HG02798 (cell line): ENCODE data around the gene ARHGAP15.
"Not testable (repeated sequence)": the region's sequence is repeated elsewhere in the genome, so short reads cannot be mapped to it uniquely, and the experiment has no call there.

Experiments
- ATAC-seq: cut with Tn5 transposase; IDR thresholded peaks from one replicate; pipeline ENCODE4 v1.9.1; 2021; ENCODE audit warnings: mild to moderate bottlenecking; ENCODE audit not compliant: unreplicated experiment, poor library complexity

Gene ARHGAP15

DNA sequence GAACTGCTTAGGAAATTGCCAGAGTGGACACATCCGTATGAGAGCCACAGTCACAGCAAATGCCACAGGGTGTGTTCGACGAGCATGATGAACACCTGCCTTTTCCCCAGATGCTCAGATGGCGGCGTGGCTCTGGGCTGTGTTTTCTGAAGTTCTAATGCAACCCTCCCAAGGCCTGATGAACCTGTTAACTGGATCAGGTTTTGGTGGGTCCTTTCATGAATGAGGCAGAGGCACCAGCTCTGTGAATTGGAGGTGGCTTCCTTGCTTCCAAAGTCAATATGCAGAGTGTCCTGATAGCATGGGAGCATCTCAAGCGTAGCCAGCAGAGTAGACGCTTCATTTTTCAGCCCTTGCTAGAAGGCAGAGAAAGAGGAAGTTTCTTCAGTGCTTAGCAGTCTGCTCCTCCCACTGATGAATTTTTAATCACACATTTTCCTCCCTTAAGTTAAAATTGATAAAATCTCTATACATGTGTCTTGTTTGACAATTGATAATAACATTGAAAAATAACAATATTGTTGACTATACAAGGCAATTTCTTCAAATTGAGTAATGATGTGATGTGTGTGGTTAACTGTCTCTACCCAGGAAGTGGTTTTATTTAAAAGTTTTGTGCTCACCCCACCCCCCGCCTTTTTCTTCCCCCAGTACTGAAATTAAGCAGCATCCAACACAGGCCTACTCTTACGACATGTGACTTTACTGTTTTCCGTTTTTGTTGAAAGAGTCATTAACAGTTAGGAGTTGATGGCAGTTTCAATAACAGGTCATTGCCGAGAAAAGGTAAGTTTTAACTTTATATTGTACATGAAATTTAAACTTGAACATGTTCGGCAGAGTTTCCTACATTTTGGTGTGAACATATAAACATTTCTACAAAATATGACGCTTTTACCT, at the start of gene ARHGAP15:
Gene ARHGAP15 (plus strand): TSS at position 739 of the 900 bp plus-strand sequence.
- ATAC-seq: peak; percentile 91

DNA sequence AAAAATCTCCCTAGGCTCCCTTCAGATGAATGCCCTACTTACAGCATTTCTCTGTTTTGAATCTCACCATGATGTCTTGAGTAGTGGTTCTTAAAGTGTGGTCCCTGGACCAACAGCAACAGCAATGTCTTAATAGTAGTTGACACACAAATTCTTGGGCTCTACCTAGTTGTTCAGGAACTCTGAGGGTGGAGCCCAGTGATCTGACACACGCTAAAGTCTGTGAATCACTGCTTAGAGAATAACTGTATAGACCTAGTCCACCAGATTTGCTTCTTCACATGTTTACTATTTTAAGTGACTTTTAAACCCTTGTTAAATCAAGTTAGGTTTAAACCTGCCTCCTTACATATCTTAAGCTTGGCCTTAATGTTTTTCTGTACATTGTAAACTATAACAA, 47.6 kb upstream of the ARHGAP15 start:
- no peak for ATAC-seq

DNA sequence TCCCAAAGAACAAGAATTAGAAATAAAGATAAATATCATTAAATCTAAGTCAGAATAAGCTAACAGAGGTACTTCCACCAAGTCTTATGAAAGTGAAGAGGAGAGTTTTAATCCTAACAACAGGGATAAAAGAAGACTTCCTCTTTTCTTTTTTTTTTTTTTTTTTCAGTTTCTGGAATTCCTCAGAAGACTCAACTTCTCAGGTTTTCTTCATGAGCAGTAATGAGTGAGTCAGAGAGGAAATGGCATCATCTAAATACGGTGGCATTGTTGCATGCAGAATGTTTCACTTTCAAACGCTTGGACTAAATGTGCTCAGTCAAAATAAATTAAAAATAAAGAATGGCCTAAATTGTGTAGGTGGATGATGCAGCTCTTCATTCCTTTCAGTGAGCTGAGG, 45.6 kb upstream of the ARHGAP15 start:
- ATAC-seq: peak; percentile 45

DNA sequence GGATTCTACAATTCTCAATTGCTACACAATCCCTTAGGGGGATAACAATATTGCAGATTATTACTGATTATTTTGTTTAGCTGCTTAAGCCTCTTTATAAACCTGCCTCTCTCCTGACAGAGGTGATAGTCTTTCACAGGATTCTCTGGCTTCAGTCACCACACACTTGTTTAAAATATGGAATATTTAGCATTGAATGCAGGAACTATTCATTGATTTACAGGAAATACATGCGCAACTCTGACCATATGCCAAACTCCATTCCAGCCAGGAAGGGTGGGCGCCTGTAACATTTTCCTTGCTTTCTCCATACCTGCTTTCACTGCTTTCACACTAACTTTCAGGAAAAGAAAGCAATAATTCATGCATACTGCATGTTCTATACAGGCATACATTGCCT, 44.8 kb upstream of the ARHGAP15 start:
- no peak for ATAC-seq

DNA sequence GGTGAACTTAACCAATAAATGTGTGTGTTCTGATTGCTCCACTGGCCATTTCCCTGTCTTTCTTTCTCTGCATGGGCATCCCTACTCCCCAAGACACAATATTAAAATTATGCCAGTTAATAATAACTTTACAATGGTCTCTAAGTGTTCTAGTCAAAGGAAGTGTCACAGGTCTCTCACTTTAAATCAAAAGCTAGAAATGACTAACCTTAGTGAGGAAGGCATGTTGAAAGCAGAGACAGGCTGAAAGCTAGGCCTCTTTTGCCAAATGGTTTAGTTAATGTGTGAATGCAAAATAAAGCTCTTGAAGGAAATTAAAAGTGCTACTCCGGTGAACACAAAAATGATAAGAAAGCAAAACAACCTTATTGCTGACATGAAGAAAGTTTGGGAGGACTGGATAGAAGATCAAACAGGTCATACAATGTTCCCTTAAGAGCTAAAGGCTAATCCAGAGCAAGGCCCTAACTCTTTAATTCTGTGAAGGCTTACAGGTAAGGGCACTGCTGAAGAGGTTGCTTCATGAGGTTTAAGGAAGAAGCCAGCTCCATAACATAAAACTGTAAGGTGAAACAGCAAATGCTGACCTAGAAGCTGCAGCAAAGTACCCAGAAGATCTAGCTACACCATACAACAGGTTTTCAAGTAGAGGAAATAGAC, 44.0 kb upstream of the ARHGAP15 start:
- ATAC-seq: no peak

DNA sequence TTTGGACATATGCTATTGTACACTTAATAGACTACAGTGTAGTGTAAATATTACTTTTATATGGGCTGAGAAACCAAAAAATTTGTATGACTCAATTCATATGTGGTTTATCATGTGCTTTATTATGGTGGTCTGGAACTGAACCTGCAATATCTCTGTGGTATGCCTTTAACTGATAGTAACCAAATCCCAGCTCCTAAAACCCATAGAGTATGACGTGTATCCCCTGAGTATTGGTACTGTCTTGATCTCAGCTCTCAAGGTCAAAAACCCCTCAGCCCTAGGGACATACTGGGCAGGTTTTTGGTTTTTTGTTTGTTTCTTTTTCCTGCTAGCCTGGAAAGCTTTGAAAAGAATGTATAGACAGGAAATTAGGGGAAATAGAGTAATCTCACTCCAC, 42.2 kb upstream of the ARHGAP15 start:
- ATAC-seq: no peak

DNA sequence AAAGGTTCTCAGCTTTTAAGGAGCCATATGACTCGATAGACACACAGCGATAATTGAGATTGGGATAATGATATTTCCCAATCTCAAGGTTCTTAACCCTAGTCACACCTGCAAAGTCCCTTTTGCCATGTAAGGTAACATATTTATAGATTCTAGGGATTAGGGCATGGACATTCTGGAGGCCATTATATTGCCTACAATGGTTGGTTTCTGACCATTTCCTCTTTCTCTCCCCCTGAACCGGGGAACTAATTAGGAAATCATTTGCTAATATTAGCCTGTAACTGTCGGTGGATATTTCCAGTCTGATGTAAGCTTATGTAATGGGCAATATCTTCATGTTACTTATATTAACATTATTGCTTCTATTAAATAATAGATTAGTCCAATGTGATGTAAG, 40.8 kb upstream of the ARHGAP15 start:
- ATAC-seq: no peak

DNA sequence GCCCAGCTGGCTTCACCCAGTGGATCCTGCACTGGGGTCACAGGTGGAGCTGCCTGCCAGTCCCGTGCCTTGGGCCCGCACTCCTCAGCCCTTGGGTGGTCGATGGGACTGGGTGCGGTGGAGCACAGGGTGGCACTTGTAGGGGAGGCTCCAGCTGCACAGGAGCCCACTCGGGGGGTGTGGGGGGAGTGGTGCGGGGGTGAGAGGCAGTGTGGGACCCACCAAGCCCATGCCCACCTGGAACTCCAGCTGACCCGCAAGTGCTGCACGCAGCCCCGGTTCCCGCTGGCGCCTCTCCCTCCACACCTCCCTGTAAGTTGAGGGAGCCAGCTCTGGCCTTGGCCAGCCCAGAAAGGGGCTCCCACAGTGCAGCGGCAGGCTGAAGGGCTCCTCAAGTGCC, 39.7 kb upstream of the ARHGAP15 start:
- not testable (repeated sequence) for ATAC-seq

DNA sequence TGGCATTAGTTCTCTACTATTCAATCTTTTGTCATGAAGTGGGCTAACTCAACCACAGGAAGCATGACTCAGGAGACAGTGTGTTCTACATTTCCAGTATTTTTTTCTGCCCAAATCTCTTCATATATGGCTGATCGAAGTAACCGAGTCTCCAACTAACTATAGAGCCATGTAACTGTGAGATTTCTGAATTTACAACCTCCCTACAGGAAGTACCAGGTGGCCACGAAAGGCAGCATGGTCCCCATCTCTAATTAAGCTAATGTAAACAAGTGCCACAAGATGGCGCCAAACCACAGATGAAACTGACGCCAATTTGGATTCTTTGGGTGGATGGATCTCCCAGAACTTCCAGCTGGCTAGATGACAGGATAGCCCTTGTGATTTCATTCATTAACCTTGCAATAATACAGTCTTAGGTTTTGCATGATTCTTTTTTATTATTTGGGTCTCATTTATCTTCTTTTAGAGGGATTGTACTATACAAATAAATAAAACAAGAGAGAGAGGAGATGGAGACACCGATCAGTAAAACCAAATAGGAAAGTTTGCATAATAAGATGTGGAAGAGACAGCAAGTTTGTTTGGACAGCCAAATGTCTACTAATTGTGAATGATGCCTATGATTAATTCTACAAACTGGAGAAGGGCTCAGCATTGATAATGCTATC, 18.3 kb upstream of the ARHGAP15 start:
- peak; percentile 87 for ATAC-seq

DNA sequence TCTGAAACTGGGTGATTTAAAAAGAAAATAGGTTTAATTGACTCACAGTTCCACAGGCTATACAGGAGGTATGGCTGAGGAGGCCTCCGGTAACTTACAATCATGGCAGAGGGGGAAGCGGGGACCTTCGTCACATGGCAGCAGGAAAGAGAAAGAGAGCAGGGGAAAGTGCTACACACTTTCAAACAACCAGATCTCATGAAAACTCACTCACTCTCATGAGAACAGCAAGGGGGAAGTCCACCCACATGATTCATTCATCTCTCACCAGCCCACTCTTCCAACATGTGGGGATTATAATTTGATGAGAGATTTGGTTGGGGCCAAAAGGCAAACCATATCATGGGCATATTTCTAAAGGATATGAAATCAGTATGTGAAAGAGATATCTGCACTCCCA, 12.0 kb upstream of the ARHGAP15 start:
- no peak for ATAC-seq

DNA sequence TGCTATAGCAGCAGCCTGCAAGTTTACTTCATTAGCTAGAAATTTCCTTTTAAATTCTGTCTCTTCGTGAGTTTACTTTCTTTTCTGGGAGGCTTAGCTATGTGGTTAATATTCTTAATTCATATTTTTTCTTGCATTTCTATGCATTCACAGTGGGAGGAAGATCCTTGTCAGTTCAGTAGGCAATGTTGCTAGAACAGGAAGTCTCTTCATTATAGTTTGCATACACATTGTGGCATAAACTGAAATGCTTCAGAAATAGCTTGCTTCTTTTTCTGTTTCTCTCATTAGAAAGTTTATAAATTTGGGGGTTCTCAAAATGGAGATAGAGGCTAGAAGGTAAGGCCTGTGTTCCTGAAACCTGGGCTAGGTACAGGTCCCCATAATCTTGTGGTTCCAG, 8.1 kb upstream of the ARHGAP15 start:
- no peak for ATAC-seq

DNA sequence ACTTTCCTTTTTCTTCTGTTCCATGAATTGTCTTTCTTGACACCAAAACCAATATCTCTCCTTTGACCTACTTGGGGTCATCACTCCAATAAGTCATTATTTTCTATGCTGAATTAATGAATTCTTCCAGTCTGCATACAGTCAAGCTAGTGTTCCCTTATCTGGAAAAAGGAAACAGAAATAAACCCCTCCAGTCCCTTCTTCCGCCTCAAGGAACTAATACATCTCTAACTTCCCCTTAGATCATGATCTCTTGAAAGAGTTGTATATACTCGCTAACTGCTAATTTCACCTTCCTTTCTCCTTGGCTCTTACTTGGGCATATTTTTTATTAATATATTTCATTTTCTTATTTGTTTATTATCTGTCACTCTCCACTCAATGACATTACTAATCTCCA, 7.3 kb upstream of the ARHGAP15 start:
- ATAC-seq: no peak

DNA sequence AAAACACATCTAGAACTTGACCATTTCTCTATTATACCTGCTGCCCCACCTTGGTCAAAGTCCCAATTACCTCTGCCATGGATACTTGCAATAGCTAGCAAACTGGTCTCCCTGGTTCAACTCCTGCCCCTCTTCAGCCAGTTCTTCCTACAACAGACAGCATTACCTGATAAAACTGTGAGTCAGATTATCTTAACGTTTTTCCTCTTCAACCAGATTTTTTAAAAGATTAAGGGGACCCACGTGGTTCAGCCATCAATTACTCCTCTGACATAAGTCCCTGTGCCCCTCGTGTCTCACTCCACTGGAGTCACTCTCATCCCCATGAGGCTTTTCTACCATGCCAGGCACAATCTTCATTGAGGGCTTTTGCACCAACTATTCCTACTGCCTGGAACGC, 5.3 kb upstream of the ARHGAP15 start:
- no peak for ATAC-seq

DNA sequence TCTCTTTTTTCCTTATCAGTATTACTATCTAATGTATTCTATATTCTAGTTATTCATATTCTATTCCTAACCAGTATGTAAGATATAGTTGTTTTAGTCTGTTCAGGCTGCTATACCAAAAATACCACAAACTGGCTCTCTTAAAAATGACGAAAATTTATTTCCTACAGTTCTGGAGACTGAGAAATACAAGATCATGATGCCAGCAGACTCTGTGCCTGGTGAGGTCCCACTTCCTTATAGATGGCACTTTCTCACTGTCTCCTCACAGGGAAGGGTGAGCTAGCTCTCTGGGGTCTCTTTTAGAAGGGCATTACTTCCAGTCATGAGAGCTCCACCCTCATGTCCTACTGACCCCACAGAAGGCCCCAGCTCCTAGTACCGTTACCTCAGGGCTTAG, 4.8 kb upstream of the ARHGAP15 start:
- ATAC-seq: no peak

DNA sequence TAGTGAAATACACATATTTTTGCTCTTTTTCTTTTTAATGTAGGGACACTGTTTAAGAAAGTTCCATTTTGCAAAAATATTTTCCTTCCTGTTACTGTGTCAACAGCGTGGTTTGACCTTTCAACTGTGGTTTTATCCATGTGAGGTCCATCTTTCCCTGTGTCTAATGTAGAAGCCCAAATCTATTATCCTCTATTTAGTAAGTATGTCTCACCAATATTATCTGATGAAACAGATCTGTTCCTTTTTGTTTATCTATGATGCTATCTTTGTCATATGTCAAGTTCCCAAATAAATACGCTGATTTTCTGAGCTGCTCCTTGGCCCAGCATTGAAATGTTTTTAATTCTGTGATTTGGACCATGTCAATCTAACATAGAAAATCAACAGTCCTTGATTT, 3.5 kb upstream of the ARHGAP15 start:
- no peak for ATAC-seq

DNA sequence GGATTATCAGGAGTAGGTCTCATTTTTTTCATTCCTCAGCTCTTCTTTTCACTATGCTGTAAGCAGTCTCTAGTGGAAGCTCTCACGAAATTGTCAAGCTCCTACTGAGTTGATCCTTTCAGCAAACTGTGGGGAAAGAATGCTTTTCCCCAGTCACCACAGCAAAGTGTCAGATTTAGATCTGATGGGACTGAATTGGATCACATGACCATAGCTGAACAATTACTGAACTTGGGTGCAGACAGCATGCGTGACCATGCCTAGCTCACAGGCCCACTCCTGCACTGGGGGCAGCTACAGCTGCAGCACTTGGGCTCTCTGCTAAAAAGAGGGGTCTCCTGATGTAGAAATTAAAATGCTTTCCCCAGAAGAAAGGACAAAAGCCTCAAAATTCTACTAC, 3.1 kb downstream of the ARHGAP15 start:
- peak; percentile 23 for ATAC-seq

DNA sequence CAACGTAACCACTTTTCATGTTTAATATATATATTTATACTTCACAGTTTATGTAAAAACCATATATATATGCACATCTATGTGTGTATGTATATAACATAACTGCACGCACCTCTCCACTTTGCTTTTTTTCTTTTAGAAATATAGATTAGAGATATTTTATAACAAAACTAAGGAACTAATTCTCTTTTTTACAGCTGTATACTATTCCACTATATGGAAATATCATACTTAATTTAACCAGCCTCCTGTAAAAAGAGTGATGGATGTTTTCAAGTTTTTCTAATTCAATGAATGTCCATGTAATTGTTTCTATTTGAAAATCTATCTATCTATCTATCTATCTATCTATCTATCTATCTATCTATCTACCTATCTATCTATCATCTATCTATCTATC, 4.6 kb downstream of the ARHGAP15 start:
- ATAC-seq: no peak

DNA sequence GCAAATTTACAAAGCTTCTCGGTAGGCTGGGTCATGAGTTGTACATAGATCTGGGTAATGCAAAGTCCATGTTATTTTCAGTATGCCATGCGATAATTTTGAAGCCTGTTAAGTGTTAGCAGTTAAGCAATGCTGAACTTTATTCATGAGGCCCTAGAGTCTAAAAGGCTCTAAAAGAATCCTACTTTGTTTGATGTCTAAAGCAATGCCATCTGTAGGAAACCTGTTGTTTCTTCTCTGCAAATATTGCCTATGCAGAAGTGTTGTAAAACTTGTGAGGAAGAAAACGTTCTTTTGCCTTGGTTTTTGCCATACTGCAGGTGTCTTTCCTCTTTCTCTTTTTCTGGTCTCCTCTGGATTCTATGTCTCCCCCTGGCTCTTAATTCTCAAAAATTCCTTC, 9.1 kb downstream of the ARHGAP15 start:
- ATAC-seq: no peak

DNA sequence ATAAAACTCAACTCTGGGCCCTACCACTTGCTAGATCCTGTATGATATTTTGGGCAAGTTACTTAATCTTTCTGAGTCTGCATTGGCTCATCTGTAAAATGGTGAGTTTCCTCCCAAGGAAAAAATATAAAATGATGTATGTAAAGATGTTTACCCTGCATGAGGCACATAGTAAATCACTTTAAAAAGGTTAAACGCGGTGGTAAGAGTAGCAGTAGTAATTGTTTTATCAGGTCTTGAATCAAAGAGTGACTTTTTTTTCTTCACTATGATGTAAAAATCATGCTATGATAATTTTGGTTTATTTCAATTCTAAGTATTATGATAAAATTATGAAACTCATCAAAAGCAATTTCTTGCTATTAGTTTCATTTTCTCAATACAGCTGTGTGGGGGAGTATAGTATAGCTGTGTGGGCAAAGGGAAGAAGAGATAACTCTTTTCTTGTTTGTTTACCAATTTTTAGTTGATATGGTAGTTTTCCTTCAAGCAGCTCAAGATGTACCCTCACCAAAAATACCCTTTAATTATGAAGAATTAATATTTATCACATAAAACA, 10.7 kb downstream of the ARHGAP15 start:
- peak; percentile 33 for ATAC-seq

DNA sequence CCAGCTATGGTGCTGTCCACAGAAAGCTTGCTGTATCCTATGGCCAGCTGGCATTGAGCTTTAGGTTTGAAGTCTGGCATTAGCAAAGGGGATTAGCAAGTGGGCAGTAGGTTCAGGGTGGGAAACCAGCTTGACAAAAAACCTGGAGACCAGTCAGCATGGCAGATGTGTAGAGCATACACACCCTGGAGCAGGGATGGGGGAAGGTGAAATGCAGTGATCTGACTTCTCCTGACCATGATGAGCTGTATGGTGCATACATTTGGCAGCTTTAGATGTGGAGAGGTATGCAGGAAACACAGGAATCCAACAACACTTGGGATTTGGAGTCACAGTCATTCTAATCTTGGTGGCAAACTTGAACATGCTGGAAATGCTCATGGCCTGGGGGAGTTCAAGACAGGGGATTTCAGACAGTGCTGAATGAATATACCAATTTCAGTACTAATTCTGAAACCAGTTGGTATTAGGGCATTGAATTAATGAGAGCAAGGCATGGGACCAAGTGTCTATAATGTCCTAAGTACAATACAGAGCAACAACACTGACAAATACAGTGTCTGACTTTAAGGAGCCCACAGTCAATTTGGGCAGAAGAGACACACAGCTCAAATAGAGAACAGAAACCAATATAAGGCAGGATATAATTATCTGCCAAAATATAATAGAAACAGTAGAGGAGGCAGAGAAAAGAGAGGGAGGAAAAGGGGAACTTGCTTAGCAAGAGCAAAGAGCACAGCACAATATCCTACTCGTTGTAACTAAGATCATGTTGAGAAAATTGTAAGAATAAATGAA, 11.8 kb downstream of the ARHGAP15 start:
- peak; percentile 73 for ATAC-seq
